DMS 273 treated with DMSO at 0.1 percent for 48 hours (cell line): ENCODE measurements around the gene STXBP2.

Source experiments
- DNase-seq: peaks from one replicate; lab custom pipeline; 2025; lab: John Stamatoyannopoulos, UW

Gene STXBP2

DNA sequence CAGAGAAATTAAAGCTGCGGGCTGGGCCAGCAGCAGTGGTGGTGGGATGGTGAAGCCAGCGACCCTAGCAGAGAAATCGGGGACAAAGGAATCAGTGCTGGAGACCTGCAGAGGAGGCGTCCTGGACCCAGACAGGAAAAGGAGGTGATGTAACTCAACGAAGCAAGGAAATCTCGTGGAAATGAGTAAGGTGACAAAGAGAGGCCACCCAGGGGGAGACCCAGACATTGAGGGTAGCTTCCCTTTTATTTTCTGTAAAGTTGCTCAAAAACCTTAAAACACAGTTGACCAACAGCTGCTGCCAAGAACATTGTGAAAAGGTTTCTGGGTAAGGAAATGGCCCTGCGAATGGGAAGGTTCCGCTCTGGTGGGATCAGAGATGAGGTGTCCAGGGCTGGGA is 18.7 kb downstream of the STXBP2 start:
- no peak for DNase-seq

- DNase-seq: no peak
Measured at GRCh38 chr19:7657131-7657751, 20.3 kb downstream of the STXBP2 start.

GRCh38 chr19:7658219-7658686 is 21.3 kb downstream of the STXBP2 start:
- peak; percentile 16 for DNase-seq

DNA sequence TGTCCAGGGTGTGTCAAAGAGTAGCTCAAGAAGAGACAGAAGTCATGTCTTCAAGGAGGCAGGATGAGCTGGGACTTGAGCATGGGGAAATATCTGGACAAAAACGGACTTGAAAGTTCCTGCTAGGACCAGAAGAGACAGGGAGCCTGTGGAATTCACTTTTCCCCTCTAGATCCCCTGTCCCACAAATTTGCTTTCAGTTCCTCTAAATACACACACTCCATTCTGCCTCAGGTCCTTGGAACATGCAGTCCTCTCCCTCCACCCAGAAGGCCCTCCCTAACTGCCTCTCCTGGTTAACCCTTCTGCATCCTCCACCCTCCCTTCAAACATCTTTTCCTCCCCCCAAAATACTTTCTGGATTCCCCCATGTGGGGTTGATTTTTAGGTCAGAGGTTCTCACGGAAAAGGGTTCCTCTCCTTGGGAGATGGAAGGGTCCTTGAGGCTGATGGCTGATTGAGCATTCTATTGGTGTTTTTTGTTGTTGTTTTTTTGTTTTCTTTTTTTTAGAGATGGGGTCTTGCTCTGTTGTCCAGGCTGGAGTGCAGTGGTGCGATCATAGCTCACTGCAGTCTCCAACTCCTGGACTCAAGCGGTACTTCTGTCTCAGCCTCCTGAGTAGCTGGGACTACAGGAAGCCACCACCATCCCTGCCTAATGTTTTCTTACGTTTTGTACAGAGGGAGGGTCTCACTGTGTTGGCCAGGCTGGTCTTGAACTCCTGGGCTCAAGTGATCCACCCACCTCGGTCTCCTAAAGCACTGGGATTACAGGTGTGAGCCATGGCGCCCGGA is 25.0 kb downstream of the STXBP2 start:
- no peak for DNase-seq

- DNase-seq: no peak
Measured at GRCh38 chr19:7662657-7663056, 25.7 kb downstream of the STXBP2 start.

DNA sequence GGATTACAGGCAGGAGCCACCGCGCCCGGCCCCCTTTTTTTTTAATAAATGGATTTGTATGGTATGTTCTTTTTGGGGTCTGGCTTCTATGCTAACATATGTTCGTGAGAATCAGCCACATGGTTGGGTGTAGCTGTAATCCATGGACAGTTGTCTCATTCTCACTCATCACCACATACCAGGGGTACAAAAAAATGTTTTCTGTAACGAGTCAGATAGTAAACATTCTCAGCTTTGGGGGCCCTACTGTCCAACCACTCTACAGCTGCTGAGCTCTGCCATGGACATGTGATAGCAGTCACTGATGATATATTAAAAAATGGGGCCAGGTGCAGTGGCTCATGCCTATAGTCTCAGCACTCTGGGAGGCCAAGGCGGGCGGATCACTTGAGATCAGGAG is 26.8 kb downstream of the STXBP2 start:
- no peak for DNase-seq

DNA sequence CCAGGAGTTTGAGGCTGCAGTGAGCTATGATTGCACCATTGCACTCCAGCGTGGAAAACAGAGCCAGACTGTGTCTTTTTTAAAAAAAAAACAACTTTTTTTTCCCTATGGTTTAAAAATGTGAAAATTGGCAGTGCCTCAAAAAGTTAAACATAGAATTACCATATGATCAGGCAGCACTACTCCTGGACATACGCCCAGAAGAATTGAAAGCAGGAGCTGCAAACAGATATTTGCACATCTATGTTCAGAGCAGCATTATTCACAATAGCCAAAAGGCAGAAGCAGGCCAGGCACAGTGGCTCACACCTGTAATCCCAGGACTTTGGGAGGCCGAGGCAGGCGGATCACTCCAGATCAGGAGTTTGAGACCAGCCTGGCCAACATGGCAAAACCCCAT is 28.2 kb downstream of the STXBP2 start:
- no peak for DNase-seq

GRCh38 chr19:7668842-7669241 is 31.9 kb downstream of the STXBP2 start, which contains the start of gene RETN:
Gene RETN, plus strand, starts transcription at chr19:7669049. Its CDS starts 278 bp downstream, at chr19:7669327.
- DNase-seq: no peak

DNA sequence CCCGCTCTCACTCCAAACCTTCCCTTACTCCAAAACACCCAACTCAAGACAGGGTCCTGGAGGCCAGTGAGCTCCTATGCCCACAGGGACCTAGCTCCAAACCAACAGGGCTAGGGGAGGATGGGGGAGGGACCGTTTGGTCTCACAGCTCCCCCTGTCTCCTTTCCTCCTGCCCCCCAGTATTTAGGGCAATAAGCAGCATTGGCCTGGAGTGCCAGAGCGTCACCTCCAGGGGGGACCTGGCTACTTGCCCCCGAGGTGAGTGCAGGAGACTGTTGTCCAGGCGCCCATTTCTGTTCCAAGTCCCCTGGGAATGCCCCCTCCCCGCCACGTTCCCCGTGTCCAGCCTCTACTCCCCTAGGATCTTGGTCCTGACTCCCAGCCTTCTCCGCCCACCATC is 32.7 kb downstream of the STXBP2 start:
- no peak for DNase-seq

DNA sequence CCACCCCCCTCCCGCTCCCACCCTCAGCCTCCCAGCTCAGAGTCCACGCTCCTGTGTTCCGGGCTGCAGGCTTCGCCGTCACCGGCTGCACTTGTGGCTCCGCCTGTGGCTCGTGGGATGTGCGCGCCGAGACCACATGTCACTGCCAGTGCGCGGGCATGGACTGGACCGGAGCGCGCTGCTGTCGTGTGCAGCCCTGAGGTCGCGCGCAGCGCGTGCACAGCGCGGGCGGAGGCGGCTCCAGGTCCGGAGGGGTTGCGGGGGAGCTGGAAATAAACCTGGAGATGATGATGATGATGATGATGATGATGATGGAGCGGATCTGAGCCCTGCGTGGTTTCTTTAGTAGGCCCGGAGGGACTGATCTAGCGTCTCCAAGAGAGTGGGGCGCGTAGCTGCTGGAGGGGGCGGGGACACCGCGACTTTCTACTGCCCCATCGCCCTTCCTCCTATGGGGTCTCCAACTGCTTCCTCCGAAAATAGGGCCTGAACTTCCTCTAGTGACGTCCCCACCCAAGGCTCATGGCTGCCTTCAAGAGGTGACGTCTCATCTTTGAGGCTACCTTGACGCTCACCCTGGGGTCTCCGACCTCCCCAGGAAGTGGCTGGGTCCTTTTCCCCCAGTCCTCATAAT is 33.4 kb downstream of the STXBP2 start:
- DNase-seq: no peak

- no peak for DNase-seq
Measured at GRCh38 chr19:7670790-7671189, 33.9 kb downstream of the STXBP2 start.

DNA sequence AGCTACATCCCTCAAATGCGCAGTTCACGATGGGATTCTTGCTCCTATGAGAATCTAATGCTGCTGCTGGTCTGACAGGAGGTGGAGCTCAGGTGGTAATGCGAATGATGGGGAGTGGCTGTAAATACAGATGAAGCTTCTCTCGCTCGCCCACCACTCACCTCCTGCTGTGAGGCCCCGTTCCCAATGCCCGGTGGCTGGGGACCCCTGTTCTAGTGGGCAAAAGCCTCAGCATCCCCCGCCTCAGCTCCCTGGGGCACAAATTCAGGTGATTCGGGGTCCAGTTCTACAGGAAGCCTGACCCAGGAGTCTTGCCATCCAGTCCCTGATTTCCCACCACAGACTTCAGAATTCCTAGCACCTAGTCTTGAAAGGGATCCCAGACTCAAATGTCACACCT is 35.6 kb downstream of the STXBP2 start:
- no peak for DNase-seq

- DNase-seq: peak; percentile 71
Measured at GRCh38 chr19:7674010-7675005, 37.4 kb downstream of the STXBP2 start.

DNA sequence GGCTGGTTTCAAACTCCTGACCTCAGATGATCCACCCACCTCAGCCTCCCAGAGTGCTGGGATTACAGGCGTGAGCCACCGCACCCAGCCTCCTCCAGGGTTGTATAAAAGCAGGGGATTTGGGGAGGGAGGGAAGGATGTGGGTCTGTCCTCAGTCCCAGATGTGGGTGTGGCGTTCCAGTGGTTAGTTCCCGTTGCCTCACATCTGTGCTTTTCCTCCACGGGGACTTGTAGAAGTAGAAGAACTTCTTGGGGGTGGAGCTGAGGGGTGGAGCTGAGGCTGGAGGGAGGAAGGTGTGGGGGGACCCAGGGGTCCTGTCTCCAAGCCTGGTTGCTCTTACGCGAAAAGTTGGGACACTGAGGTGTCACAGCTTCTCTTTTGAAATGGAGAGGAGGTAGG is 39.5 kb downstream of the STXBP2 start:
- no peak for DNase-seq

DNA sequence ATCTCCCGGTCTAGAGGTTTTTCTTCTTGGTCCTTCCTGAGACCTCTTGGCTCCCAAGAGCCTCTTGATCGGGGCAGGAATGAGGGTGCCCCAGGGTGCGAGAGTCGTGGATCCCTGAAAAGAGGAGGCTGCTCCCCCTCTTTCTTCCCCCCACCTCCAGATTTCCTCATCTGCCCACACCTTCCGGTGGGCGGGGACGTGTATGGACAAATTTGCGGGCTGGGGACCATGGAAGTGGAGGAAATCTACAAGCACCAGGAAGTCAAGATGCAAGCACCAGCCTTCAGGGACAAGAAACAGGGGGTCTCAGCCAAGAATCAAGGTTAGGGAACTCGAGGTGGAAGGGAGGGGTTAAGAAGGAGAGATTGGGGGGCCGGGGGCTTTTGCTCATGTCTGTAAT is 39.9 kb downstream of the STXBP2 start, which contains the start of gene MCEMP1:
Gene MCEMP1, plus strand, starts transcription at position 237 of the 400 bp plus-strand sequence. Its CDS starts 31 bp downstream, at position 268.
- no peak for DNase-seq

- DNase-seq: no peak
Measured at GRCh38 chr19:7677669-7678311, 40.9 kb downstream of the STXBP2 start.

DNA sequence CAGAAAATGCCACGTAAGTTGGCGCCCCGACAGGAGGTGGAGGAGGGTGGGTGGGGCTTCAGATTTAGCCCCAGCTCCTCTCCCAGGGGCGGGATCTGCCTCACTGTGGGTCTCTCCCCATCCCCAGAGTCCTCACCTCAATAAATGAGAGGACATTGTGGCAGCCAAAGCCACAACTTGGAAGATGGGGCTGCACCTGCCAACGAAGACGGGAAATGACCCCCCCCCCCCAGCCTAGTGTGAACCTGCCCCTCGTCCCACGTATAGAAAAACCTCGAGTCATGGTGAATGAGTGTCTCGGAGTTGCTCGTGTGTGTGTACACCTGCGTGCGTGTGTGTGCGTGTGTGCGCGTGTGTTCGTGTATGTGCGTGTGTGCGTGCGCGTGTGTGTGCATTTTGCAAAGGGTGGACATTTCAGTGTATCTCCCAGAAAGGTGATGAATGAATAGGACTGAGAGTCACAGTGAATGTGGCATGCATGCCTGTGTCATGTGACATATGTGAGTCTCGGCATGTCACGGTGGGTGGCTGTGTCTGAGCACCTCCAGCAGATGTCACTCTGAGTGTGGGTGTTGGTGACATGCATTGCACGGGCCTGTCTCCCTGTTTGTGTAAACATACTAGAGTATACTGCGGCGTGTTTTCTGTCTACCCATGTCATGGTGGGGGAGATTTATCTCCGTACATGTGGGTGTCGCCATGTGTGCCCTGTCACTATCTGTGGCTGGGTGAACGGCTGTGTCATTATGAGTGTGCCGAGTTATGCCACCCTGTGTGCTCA is 42.3 kb downstream of the STXBP2 start:
- no peak for DNase-seq

DNA sequence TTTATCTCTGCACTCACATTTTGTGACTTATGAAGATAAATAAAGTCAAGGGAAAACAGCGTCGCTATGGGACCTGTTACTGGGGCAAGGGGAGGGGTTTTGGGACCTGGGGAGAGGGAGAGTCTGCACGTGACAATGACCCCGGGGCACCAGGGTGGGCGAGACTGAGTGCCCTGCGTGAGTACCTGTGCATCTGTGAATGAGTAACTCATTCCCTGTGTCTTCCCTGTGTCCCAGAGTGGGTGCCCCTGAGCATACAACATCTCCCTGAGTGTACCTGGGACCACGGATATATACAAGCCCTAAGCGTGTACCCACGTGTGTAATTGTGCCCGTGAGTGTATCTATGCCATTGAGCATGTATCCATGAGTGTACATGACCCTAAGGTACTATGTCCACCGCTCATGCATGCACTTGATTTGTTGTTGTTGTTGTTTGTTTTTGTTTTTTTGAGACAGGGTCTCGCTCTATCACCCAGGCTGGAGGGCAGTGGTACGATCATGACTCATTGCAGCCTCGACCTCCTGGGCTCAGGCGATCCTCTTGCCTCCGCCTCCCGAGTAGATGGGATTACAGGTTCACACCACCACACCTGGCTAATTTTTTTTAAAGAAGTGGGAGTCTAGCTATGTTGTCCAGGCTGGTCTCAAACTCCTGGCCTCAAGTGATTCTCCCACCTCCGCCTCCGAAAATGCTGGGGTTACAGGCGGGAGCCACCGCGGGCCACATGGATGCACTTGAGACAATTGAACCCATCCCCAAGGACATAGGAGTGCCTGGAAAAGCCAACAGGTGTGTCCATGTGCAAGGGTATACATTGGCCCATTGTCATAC is 43.1 kb downstream of the STXBP2 start:
- DNase-seq: no peak

- DNase-seq: no peak
Measured at GRCh38 chr19:7680606-7681339, 43.9 kb downstream of the STXBP2 start, which contains the start of gene TRAPPC5. Gene TRAPPC5, plus strand, starts transcription at chr19:7680833. Its CDS starts 1,421 bp downstream, at chr19:7682254.
